ENCODE data around the gene SAG.

- TF ChIP-seq POLR2AphosphoS5 (IDR thresholded peaks at IDR 0.05; ENCODE audit: low read depth), result no peak
- no peak for TF ChIP-seq CREB1 (CRISPR knock-in tag; IDR thresholded peaks at IDR 0.05; ENCODE audit: low read depth)
- TF ChIP-seq, protein P1, sequence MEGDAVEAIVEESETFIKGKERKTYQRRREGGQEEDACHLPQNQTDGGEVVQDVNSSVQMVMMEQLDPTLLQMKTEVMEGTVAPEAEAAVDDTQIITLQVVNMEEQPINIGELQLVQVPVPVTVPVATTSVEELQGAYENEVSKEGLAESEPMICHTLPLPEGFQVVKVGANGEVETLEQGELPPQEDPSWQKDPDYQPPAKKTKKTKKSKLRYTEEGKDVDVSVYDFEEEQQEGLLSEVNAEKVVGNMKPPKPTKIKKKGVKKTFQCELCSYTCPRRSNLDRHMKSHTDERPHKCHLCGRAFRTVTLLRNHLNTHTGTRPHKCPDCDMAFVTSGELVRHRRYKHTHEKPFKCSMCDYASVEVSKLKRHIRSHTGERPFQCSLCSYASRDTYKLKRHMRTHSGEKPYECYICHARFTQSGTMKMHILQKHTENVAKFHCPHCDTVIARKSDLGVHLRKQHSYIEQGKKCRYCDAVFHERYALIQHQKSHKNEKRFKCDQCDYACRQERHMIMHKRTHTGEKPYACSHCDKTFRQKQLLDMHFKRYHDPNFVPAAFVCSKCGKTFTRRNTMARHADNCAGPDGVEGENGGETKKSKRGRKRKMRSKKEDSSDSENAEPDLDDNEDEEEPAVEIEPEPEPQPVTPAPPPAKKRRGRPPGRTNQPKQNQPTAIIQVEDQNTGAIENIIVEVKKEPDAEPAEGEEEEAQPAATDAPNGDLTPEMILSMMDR (conservative IDR thresholded peaks at IDR 0.05; ENCODE audit: low read depth in 2 of 2), result no peak
- TF ChIP-seq REST (IDR thresholded peaks at IDR 0.05; ENCODE audit: unreplicated experiment), result no peak
- TF ChIP-seq EZH2 (IDR thresholded peaks at IDR 0.05; ENCODE audit: low read depth, unreplicated experiment), result no peak
- no peak for TF ChIP-seq JUNB (IDR thresholded peaks at IDR 0.05; ENCODE audit: unreplicated experiment)
- TF ChIP-seq ZNF114 (CRISPR knock-in tag; IDR thresholded peaks at IDR 0.05), result no peak
- no peak for TF ChIP-seq EZH2phosphoT487 (IDR thresholded peaks at IDR 0.05; ENCODE audit: unreplicated experiment)
- no peak for TF ChIP-seq STAT1 (IDR thresholded peaks at IDR 0.05; ENCODE audit: unreplicated experiment)
- TF ChIP-seq ZNF331 (CRISPR knock-in tag; IDR thresholded peaks at IDR 0.05; ENCODE audit: low read depth), result no peak
Measured at GRCh38 chr2:233359823-233360222, 52.2 kb downstream of the SAG start.
